SKM-1 (cell line): ENCODE data around the gene MRNIP.
"Not testable (repeated sequence)": the region's sequence is repeated elsewhere in the genome, so short reads cannot be mapped to it uniquely, and the experiment has no call there.

Source experiments
- DNase-seq: peaks from one replicate; lab custom pipeline; 2025; ENCODE audit not compliant: unreplicated experiment; lab: John Stamatoyannopoulos, UW

MRNIP gene

DNA sequence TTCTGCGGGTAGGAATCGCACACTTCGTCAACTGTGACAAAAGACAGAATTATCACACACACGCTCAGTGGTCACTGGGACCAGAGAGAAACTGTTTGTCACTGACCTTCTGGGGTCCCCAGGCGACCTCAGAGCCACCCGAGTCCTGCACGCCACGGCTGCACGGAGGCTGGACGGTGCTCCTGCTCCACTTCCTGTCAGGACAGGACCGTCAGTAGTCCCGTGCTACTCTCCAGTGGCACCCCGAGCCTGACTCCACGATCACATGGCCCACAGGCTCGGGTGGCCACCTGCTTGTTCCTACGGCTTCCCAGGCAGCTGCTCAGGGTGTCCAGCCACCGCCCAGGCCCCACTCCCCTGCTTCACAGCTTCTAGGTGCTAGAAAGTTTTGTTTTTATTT lies 17.9 kb downstream of the MRNIP start:
- DNase-seq: no peak

DNA sequence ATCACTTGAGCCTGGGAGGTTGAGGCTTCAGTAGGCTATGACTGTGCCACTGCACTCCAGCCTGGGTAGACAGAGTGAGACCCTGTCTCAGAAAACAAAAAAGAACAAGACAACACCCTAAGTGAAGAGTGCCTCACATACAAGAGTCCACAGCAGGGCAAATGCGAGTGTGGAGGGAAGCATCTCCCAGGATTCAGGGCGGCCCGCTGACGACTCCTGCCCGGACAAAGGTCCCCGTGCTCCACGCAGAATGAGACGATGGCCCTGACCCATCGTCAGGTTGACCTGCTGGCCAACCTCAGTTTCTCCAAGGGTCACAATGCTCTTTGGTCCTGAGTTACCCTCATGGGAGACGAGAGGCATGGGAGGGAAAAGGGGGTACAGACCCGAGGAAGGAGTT lies 18.3 kb downstream of the MRNIP start:
- DNase-seq: no peak

DNA sequence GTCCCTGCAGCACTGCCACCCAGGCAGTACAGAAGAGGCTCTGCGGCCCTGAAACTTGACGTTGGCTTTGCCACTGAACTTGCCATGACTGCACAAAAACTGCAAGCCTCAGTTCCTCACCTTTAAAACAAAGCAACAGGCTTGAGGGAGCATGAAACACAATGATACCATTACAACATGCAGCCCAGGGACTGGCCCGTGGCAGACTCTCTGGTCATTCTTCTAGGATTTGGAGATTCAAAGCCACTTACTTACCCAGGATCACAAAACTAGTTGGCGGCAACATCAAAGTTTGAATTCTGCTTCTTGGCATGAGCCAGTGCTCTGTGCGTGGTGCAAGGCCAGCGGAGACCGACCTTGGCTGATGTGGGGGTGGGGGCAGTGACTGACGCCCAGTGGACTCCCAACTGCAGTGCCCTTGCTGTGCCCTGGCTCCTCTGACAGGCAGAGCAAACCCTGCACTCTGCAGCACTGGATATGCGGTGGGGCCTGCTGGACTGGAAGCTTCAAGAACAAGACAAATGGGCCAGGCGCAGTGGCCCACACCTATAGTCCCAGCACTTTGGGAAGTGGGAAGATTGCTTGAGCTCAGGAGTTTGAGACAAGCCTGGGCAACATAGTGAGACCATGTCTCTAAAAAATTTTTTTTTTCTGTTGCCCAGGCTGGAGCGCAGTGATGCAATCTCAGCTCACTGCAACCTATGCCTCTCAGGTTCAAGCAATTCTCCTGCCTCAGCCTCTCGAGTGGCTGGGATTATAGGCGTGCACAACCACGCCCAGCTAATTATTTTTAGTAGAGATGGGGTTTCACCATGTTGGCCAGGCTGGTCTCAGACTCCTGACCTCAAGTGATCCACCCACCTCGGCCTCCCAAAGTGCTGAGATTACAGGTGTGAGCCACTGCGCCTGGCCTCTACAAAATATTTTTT lies 19.0 kb downstream of the MRNIP start:
- DNase-seq: no peak

DNA sequence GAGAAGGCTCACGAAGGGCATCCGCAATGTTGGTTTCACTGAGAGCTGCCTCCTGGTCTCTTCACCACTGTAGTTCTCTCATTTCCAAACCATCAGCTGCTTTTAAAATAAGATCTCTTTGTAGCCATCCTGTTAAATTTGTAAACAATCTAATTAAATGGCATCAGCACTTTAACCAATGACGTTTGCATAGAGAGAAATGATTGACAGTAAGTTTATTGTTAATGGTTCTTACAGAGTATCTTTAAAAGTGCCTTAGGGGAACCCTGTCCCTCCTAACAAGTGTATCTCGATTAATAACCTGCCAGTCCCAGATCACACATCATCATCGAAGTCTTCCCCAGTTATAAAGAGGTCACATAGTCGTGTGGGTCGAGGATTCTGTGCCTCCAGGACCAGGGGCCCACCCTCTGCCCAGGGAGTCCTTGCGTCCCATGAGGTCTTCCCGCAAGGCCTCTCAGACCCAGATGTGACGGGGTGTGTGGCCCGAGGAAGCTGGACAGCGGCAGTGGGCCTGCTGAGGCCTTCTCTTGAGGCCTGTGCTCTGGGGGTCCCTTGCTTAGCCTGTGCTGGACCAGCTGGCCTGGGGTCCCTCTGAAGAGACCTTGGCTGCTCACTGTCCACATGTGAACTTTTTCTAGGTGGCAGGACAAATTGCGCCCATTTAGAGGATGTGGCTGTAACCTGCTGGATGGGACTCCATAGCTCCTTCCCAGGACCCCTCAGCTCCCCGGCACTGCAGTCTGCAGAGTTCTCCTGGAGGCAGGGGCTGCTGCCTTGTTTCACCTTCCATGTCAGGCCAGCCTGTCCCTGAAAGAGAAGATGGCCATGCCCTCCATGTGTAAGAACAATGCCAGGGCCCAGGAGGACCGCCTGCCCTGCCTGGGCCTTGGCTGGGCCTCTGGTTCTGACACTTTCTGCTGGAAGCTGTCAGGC lies 21.3 kb downstream of the MRNIP start:
- DNase-seq: no peak

DNA sequence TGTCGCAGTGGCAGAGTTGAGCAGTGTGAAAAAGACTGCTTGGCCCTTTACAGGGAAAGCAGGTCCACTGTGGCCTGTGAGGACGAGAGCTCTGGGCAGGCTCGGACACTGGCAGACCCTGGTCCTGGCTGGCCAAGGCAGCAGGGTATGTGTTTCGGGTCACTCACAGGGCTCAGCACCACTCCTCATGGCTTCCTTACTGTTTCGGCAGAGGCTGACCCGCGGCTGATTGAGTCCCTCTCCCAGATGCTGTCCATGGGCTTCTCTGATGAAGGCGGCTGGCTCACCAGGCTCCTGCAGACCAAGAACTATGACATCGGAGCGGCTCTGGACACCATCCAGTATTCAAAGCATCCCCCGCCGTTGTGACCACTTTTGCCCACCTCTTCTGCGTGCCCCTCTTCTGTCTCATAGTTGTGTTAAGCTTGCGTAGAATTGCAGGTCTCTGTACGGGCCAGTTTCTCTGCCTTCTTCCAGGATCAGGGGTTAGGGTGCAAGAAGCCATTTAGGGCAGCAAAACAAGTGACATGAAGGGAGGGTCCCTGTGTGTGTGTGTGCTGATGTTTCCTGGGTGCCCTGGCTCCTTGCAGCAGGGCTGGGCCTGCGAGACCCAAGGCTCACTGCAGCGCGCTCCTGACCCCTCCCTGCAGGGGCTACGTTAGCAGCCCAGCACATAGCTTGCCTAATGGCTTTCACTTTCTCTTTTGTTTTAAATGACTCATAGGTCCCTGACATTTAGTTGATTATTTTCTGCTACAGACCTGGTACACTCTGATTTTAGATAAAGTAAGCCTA lies 22.2 kb downstream of the MRNIP start:
- no peak for DNase-seq

DNA sequence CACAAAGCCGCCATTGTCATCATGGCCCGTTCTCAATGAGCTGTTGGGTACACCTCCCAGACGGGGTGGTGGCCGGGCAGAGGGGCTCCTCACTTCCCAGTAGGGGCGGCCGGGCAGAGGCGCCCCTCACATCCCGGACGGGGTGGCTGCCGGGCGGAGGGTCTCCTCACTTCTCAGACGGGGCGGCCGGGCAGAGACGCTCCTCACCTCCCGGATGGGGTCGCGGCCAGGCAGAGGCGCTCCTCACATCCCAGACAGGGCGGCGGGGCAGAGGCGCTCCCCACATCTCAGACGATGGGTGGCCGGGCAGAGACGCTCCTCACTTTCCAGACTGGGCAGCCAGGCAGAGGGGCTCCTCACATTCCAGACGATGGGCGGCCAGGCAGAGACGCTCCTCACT lies 23.7 kb downstream of the MRNIP start:
- DNase-seq: not testable (repeated sequence)

DNA sequence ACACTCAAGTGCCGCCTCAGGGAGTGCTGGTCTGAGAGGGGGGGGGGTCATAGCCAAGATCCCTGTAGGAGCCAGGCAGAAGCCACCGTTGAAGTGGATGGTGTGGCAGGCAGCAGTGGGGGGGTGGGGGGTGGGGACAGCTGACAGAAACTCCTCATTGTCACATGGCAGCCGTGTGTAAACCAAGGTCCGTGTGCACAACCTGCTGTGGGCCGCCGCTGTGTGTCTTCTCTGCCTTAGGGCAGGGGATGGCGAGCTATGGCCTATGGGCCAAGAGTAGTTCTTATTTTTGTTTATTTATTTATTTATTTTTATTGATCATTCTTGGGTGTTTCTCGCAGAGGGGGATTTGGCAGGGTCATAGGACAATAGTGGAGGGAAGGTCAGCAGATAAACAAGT lies 24.5 kb downstream of the MRNIP start:
- no peak for DNase-seq

DNA sequence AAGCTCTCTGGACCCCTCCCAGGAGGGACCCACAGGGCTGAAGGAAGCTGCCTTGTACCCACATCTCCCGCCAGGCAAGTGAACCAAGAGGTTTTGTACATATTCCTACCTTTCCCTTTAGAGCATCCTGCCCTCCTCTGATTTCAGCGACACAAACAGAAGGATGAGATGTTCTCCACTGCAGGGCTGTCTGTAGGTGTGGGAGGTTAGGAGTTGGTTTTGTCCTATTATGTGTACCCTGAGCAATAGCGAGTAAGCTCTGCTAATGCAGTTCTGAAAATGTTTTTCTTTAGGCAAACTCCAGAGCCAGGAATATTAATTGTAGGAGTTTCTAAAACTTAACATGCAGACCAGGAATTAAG lies 24.9 kb downstream of the MRNIP start:
- no peak for DNase-seq

DNA sequence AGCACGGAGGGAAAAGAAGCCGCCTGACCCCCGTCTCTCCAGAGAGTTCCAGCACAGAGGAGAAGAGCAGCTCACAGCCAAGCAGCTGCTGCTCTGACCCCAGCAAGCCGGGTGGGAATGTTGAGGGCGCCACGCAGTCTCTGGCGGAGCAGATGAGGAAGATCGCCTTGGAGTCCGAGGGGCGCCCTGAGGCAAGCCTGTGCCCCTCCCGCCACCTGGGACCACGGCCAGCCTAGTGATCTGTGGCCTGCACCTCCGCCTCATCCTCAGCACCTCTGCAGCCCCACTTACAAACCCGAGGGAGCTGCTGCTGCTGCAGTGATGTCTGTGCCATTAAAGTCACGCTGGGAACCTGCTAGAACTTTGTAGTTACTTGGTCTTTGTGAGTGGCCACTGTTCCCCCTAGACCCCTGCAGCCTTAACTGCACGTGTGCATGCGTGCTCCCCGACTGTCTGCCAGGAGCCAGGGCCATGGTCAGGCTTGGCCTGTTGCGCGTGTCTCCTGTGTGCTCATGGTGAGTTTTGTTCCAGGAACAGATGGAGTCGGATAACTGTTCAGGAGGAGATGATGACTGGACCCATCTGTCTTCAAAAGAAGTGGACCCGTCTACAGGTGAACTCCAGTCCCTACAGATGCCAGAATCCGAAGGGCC lies 25.4 kb downstream of the MRNIP start:
- no peak for DNase-seq

DNA sequence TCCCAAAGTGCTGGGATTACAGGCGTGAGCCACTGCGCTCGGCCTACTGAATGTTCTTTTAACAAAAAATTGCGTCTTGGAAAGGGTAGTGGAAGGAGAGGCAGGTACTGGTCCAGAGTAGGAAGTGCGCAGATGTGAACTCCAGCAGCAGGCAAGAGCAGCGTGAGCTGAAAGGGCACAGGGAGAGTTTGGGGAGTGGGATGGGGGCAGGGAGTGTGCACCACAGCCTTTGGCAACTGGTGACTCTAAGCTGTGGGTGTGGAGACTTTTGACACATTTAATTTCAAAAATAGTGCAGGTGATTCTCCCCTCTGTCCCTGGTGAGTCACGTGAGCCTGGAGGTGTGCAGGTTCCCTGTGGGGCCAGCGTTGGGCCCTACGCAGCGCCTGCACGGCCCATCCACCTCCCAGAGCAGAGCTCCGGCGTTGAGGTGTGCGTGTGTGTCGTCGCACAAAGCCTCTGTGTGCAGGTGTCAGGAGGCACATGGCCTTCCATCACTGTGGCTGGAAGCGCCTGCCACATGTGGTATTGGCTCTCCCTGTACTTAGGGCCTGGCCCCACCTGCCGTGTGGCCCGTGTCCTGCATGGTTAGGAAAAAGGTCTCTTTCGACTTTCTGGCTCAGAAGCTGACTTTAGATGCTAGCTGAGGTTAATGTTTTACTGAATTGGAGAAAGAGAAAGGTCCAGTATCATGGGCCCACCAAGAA lies 26.4 kb downstream of the MRNIP start:
- no peak for DNase-seq

DNA sequence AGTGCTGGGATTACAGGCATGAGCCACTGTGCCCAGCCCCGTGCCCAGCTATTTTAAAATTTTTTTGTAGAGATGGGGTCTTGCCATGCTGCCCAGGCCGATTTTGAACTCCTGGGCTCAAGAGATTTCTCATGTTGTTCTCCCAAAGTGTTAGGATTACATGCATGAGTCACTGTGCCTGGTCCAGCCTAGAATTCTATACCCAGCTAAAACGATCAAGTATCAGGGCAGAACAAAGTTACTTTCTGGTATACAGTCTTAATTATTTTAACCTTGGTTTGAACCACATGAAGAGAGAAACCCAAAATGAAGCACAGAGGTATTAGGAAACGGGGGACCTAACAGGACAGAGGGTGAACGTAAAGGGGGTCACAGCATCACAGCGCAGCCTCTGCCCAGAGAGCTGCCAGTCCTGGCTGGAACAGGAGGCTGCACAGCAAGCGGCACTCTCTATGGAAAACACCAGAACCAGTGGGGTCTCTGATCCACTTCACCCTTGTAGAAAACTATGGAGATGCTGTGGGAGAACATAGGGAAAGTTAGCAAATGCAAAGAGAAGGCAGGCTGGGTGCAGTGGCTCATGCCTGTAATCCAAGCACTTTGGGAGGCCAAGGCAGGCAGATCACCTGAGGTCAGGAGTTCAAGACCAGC lies 27.7 kb downstream of the MRNIP start:
- no peak for DNase-seq

DNA sequence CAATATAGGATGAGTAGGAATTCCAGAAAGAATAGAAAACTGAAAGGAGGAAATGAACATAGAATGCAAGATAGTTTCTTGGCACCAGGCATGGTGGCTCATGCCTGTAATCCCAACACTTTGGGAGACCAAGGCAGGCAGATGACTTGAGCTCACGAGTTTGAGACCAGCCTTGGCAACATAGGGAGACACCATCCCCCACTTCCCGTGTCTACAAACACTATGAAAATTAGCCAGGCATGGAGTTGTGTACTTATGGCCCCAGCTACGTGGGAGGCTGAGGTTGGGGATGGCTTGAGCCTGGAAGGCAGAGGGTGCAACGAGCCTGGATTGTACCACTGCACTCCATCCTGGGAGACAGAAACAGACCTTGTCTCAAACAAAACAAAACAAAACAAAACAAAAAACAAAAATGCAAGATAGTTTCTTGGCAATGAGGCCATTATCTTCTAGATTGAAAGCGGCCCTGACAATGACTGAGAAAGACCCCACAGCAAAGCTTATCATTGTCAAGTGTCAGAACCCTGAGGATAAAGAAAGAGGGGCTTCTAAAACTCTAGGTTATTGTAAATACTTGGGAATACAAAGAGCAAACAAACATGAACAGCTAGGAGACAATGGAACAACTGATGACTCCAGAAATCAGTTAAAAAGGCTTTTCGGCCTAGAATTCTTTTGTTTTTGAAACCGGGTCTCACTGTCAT lies 28.7 kb downstream of the MRNIP start:
- no peak for DNase-seq

DNA sequence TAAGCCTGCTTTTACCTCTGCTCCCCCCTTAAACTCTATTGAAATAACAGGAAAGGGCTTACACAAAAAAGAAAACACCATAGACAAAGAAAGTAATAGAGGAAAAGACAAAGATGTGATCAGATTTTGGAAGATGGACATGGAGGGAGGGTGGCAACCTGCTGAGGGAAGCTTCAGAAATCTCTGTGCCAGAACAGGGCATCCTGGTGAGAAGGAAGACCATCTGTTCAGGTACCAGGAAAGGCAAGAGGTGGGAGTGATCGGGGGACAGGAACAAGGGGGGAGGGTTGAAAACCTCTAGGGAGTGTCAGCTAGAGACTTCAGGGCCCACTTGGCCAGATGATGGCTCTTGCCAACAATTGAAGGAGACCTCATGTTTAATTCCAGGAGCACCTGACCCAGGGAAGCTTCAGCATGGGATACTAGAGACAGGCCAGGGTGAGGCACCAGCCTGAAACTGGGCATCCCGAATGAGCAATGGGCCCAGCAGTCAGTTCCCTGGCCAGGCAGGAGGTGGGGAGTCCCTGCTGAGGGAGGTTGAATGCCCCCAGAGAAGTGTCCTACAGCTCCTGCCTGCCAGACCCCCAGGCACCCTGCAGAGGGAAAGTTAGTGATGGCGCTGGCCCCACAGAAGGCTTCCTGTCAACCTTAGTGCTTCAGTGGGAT lies 29.7 kb downstream of the MRNIP start:
- DNase-seq: no peak

DNA sequence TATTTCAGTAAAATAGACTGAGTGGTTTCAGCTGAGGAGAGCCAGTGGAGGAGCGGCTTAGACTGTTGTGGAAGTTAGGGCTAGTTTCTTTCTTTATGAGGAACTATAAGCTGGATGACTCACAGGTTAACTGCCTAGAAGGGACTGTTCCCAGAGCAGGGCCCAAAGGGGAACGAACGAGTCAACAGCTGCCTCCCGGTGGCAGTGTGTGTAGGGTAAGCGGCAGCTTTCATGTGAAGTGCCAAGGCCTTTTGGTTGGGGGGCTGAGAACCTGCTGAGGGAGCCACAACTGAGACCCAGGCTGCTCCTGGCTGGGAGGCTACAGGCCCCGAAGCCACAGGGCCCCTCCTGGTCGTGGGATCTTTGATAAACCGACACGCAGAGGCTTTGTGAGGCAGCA lies 30.9 kb downstream of the MRNIP start:
- DNase-seq: peak; percentile 76

DNA sequence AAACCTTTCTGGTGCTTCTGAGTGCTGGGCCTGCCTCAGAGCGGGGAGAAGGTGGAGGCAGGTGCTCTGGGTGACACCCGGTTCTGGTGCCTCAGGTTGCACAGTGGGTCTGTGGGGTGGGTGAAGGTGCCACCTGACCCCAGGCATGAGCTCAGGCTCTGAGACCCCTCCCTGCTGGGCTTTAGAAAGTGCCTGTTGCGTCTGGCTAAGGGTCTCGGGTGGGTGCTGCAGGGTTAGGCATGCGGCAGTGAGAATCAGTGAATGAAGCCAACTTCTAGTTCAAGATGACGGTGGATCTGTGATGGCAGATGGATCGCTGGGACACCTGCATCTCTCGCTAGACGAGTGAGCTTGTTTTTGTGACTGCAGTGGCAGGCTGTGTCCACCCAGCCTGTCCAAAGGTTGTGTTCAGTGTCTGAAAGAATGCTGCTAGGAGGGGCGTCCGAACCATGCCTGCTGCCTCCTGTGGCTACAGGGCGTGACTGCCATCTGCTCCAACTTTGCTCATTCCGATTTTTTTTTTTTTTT lies 32.9 kb downstream of the MRNIP start:
- no peak for DNase-seq

DNA sequence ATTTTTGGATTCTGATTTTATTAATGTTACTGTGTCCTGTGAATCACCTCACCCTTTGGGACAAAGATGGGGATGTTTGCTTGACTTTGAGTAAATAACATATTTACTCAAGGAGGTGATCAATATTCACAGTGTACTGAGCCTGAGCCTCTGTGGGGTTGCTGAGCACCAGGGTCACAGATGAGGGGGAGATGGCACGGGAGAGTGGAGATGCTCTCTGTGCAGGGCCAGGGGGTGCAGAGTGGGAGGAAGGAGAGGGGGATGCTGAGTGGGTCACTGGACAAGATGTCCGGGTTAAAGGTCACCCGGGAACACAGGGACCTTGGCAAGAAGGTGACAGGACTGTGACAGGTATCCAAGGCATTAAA lies 33.9 kb downstream of the MRNIP start:
- DNase-seq: no peak

DNA sequence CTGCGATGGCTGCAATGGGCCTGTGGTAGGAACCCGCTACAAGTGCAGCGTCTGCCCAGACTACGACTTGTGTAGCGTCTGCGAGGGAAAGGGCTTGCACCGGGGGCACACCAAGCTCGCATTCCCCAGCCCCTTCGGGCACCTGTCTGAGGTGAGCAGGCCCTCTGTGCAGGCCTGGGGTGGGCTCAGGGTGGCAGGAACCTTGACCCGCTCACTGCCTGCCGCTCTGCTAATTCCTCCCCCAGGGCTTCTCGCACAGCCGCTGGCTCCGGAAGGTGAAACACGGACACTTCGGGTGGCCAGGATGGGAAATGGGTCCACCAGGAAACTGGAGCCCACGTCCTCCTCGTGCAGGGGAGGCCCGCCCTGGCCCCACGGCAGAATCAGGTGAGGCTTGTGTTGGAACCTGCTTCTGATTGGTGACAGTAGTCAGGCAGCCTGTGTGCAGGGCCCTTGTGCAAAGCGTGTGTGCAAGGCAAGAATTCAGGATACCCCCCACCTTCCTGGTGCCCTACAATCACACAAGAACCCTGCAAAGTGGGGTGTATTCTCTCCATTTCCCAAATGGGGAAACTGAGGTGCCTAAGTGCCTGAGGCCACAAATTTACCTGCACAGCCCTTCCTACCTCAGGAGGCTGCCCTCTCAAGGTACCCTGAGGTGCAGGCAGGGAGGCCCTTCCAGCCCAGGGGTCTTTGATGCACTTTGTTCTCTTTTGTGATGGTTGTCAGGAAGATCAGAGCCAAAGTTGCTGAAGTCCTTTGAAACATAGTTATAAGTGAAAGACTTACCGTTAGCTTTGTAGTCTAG lies 34.5 kb downstream of the MRNIP start:
- DNase-seq: no peak
